GM12864 (cell line): ENCODE measurements around the gene SMIM29.
"Not testable (repeated sequence)": the region's sequence is repeated elsewhere in the genome, so short reads cannot be mapped to it uniquely, and the experiment has no call there.

Experiments
- DNase-seq: peaks from one replicate; pipeline ENCODE4 v3.0.0-alpha.2; 2011; ENCODE audit warnings: low read depth
- H3K4me3 ChIP-seq: 2 replicates; pipeline ENCODE4 v1.5.1; 2011; ENCODE audit warnings: mild to moderate bottlenecking, low read depth, low read length, control low read depth
- CTCF ChIP-seq: IDR thresholded peaks from 2 replicates; pipeline ENCODE4 v1.5.1; 2011; ENCODE audit warnings: low read depth, mild to moderate bottlenecking, moderate library complexity, low read length, control low read depth, inconsistent platforms; ENCODE audit errors: missing control alignments

The SMIM29 gene

GRCh38 chr6:34267746-34268145 is 18.9 kb upstream of the SMIM29 start:
- TF ChIP-seq CTCF: no peak
- no peak for DNase-seq
- H3K4me3 ChIP-seq: no peak overlapping the region

- not testable (repeated sequence) for DNase-seq, H3K4me3 ChIP-seq
Measured at GRCh38 chr6:34263484-34263883, 14.7 kb upstream of the SMIM29 start.

GRCh38 chr6:34260576-34261267 is 11.9 kb upstream of the SMIM29 start:
- no peak overlapping the region for H3K4me3 ChIP-seq
- DNase-seq: no peak
- TF ChIP-seq CTCF: no peak

- no peak for TF ChIP-seq CTCF
- no peak overlapping the region for H3K4me3 ChIP-seq
- DNase-seq: no peak
Measured at GRCh38 chr6:34259529-34260069, 10.8 kb upstream of the SMIM29 start.

- not testable (repeated sequence) for H3K4me3 ChIP-seq
Measured at GRCh38 chr6:34252395-34252794, 3.6 kb upstream of the SMIM29 start.

GRCh38 chr6:34249469-34250261 is 859 bp upstream of the SMIM29 start:
- peak overlapping the region; percentile 87 for H3K4me3 ChIP-seq
- TF ChIP-seq CTCF: no peak
- DNase-seq: no peak

More at GRCh38 chr6:34252395-34252794, 3.6 kb upstream of the SMIM29 start:
- DNase-seq: not testable (repeated sequence)

- DNase-seq: no peak
- no peak for TF ChIP-seq CTCF
Measured at GRCh38 chr6:34248198-34248726, 544 bp downstream of the SMIM29 start.

More at GRCh38 chr6:34248198-34248726, 544 bp downstream of the SMIM29 start:
- peak overlapping the region; percentile 87 for H3K4me3 ChIP-seq
